NT2/D1 (cell line): ENCODE data around the gene CSNK1G3.
"Not testable (repeated sequence)": the region's sequence is repeated elsewhere in the genome, so short reads cannot be mapped to it uniquely, and the experiment has no call there.

Source experiments
- DNase-seq: peaks from one replicate; pipeline ENCODE4 v3.0.0-alpha.2; 2011; ENCODE audit warnings: low read depth, low spot score
- H3K27me3 ChIP-seq: 2 replicates; pipeline ENCODE4 v1.6.0; 2011; ENCODE audit warnings: mild to moderate bottlenecking; ENCODE audit not compliant: insufficient read length, insufficient read depth
- H3K36me3 ChIP-seq: 2 replicates; pipeline ENCODE4 v1.6.1; 2011; ENCODE audit warnings: mild to moderate bottlenecking, low read length, mixed read lengths; ENCODE audit not compliant: insufficient read depth, insufficient read length
- H3K4me1 ChIP-seq: 2 replicates; pipeline ENCODE4 v1.5.1; 2011; ENCODE audit not compliant: insufficient read depth, insufficient read length
- H3K4me3 ChIP-seq: 2 replicates; pipeline ENCODE4 v1.5.1; 2011; ENCODE audit warnings: low read depth; ENCODE audit not compliant: insufficient read length
- H3K9ac ChIP-seq: 2 replicates; pipeline ENCODE4 v1.6.0; 2011; ENCODE audit warnings: low read depth; ENCODE audit not compliant: insufficient read length
- H3K9me3 ChIP-seq: 2 replicates; pipeline ENCODE4 v1.5.1; 2011; ENCODE audit warnings: mild to moderate bottlenecking, low read length; ENCODE audit not compliant: insufficient read depth
- SUZ12 ChIP-seq: IDR thresholded peaks from 2 replicates; pipeline ENCODE4 v1.6.1; 2011; ENCODE audit not compliant: insufficient read length, insufficient read depth; ENCODE audit errors: extremely low read depth
- YY1 ChIP-seq: IDR thresholded peaks from 2 replicates; pipeline ENCODE4 v1.6.1; 2011; ENCODE audit not compliant: insufficient read length, insufficient read depth
- ZNF274 ChIP-seq: IDR thresholded peaks from 2 replicates; pipeline ENCODE4 v1.6.1; 2011; ENCODE audit warnings: mild to moderate bottlenecking, low read depth, low read length

The CSNK1G3 gene

GRCh38 chr5:123617561-123617960, 105.6 kb downstream of the CSNK1G3 start:
- Histone ChIP-seq H3K36me3 (peaks cover 20% of the 10 kb centered on the region), H3K9ac (no peak overlapping the region), H3K4me3 (no peak overlapping the region), H3K9me3 (no peaks in the 10 kb centered on the region), H3K4me1 (no peaks in the 10 kb centered on the region), H3K27me3 (no peaks in the 10 kb centered on the region)
- no peak for TF ChIP-seq SUZ12
- no peak for TF ChIP-seq ZNF274
- TF ChIP-seq YY1 = no peak
- no peak for DNase-seq

DNA sequence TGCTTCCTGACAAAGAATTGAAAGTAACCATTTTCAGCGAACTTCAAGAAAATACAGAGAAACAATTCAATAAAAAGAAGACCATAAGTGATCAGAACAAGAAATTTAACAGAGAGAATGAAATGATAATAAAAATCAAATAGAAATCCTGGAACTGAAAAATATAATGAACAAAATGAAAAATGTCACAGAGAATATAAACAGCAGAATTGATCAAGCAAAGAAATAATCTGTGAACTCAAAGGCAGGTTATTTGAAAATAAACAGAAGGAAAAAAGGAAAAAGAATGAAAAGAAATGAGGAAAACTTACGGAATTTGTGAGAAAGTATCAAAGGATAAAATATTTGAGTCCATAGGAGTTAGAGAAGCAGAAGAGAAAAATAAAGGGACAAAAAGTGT, 114.1 kb downstream of the CSNK1G3 start:
- H3K27me3 ChIP-seq = no peaks in the 10 kb centered on the region
- no peak overlapping the region for H3K9ac ChIP-seq
- no peak for TF ChIP-seq SUZ12
- TF ChIP-seq YY1 = no peak
- TF ChIP-seq ZNF274 = no peak
- H3K36me3 ChIP-seq = no peaks in the 10 kb centered on the region
- DNase-seq = no peak
- H3K9me3 ChIP-seq = no peaks in the 10 kb centered on the region
- no peaks in the 10 kb centered on the region for H3K4me1 ChIP-seq
- H3K4me3 ChIP-seq = no peak overlapping the region

GRCh38 chr5:123628860-123629544, 117.0 kb downstream of the CSNK1G3 start:
- H3K36me3 ChIP-seq = no peaks in the 10 kb centered on the region
- no peaks in the 10 kb centered on the region for H3K9me3 ChIP-seq
- H3K4me1 ChIP-seq = no peaks in the 10 kb centered on the region
- no peak for DNase-seq
- no peak overlapping the region for H3K4me3 ChIP-seq
- no peaks in the 10 kb centered on the region for H3K27me3 ChIP-seq
- no peak overlapping the region for H3K9ac ChIP-seq
- TF ChIP-seq YY1 = no peak
- no peak for TF ChIP-seq SUZ12
- no peak for TF ChIP-seq ZNF274

DNA sequence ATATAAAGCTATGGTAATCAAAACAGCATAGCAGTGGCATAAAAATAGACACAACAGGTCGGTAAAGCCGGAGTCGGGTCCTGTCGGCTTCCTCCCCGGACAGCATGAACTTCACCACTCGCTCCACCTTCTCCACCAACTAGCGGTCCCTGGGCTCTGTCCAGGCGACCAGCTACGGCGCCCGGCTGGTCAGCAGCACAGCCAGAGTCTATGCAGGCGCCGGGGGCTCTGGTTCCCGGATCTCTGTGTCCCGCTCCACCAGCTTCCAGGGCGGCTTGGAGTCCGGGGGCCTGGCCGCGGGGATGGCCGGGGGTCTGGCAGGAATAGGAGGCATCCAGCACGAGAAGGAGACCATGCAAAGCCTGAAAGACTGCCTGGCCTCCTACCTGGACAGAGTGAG, 124.0 kb downstream of the CSNK1G3 start:
- Histone ChIP-seq H3K36me3 (no peaks in the 10 kb centered on the region), H3K4me1 (no peaks in the 10 kb centered on the region), H3K9me3 (no peaks in the 10 kb centered on the region), H3K4me3 (no peak overlapping the region), H3K27me3 (no peaks in the 10 kb centered on the region), H3K9ac (no peak overlapping the region)
- no peak for DNase-seq
- TF ChIP-seq SUZ12 = no peak

DNA sequence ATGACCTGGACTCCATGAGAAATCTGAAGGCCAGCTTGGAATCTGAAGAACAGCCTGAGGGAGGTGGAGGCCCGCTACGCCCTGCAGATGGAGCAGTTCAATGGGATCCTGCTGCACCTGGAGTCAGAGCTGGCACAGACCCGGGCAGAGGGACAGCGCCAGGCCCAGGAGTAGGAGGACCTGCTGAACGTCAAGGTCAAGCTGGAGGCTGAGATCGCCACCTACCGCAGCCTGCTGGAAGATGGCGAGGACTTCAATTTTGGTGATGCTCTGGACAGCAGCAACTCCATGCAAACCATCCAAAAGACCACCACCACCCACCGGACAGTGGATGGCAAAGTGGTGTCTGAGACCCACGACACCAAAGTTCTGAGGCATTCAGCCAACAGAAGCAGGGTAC, 125.1 kb downstream of the CSNK1G3 start:
- not testable (repeated sequence) for H3K9me3 ChIP-seq, H3K4me3 ChIP-seq, H3K27me3 ChIP-seq, H3K9ac ChIP-seq, H3K36me3 ChIP-seq, H3K4me1 ChIP-seq, DNase-seq

GRCh38 chr5:123639244-123639643, 127.3 kb downstream of the CSNK1G3 start:
- H3K4me3 ChIP-seq = no peak overlapping the region
- TF ChIP-seq SUZ12 (no peak), ZNF274 (no peak), YY1 (no peak)
- H3K9me3 ChIP-seq = no peaks in the 10 kb centered on the region
- no peaks in the 10 kb centered on the region for H3K4me1 ChIP-seq
- no peak for DNase-seq
- no peak overlapping the region for H3K9ac ChIP-seq
- no peaks in the 10 kb centered on the region for H3K27me3 ChIP-seq
- no peaks in the 10 kb centered on the region for H3K36me3 ChIP-seq

- H3K4me3 ChIP-seq = no peak overlapping the region
- TF ChIP-seq YY1 (no peak), ZNF274 (no peak), SUZ12 (no peak)
- no peak overlapping the region for H3K9ac ChIP-seq
- H3K36me3 ChIP-seq = no peaks in the 10 kb centered on the region
- DNase-seq = no peak
- H3K9me3 ChIP-seq = no peaks in the 10 kb centered on the region
- H3K4me1 ChIP-seq = no peaks in the 10 kb centered on the region
- H3K27me3 ChIP-seq = no peaks in the 10 kb centered on the region
Measured at GRCh38 chr5:123645024-123645603, 133.1 kb downstream of the CSNK1G3 start.

DNA sequence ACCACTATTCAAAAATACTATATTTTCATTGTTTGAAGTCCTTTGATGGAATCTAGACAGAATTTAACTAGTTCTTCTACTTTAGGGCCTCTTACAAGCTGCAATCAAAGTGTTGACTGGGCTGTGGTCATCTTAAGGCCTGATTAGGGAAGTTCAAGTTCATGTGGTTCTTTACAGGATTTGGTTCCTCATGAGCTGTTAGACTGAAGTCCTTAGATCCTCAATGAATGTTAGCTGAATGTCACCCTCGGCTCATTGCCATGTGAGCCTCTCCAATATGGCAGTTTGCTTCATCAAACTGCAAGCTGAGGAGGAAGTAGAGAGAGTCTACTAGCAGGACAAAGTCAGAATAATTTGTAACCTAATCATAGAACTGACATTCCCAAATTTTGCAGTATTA, 135.1 kb downstream of the CSNK1G3 start:
- DNase-seq = no peak

More for the DNA sequence above, 135.1 kb downstream of the CSNK1G3 start:
- Histone ChIP-seq H3K4me3 (no peak overlapping the region), H3K36me3 (no peaks in the 10 kb centered on the region), H3K9ac (no peak overlapping the region), H3K4me1 (no peaks in the 10 kb centered on the region), H3K9me3 (no peaks in the 10 kb centered on the region), H3K27me3 (no peaks in the 10 kb centered on the region)
- TF ChIP-seq YY1 = no peak
- no peak for TF ChIP-seq ZNF274
- TF ChIP-seq SUZ12 = no peak
